Limb (tissue), 2 donors: ENCODE measurements around the gene CFAP107.
"Not testable (repeated sequence)": the region's sequence is repeated elsewhere in the genome, so short reads cannot be mapped to it uniquely, and the experiment has no call there.

Experiments
- DNase-seq, 2 donors: peaks; one replicate each; pipeline ENCODE4 v3.0.0-alpha.2; 2016; ENCODE audit errors: extremely low spot score in 2 of 2

Gene CFAP107

DNA sequence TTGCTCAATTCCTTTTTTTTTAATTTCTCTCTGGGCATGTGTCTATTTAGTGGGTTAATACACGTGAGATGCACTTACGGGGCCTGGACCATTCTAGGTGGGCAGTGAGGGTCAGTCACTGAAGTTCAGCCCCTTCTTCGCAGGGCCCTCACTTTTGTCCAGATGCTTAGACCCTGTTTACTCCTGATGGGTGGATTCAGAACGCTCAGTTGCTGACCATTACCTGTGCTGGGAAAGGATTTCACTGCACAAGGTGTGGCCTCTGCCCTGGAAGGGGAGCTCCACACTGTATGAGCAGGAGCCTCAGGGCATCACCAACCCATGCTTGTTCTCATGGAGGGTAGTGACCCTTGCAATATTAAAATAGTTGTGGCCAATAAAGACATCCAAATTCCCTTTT lies 32.1 kb downstream of the CFAP107 start:
- no peak for DNase-seq

GRCh38 chr1:12778907-12779306 lies 32.9 kb downstream of the CFAP107 start:
- DNase-seq: no peak

DNA sequence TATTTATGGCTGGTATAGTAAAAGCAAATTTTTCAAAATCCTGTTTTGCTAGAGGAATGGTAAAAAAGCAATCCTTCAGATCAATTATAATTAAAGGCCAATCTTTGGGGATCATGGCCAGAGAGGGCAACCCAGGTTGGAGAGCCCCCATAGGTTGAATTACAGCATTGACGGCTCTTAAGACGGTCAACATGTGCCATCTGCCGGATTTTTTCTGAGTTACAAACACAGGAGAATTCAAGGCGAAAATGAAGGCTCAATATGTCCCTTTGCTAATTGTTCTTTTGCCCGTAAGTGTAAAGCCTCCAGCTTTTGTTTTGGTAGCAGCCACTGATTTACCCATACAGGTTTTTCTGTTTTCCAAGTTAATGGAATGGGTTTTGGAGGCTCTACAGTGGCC lies 35.5 kb downstream of the CFAP107 start:
- not testable (repeated sequence) for DNase-seq

DNA sequence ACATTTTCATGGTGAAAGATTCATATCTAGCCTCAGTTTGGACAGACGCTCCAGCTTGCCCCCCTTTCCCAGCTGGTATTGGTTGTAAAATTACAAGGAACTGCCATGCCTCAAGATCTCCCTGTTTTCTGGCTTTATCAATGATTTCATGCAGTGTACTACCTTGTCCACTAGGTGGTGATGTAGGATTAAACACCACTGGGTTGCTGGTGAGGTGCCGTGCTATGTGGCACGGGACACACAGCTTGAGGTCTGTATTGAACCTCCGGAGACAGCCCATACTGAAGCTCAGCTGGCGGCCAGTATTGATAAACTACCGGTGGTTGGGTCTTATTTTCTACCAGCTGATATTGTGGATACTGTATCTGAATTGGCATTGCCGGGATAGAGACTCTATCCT lies 37.8 kb downstream of the CFAP107 start:
- DNase-seq: not testable (repeated sequence)

GRCh38 chr1:12784729-12785128 lies 38.7 kb downstream of the CFAP107 start:
- not testable (repeated sequence) for DNase-seq

DNA sequence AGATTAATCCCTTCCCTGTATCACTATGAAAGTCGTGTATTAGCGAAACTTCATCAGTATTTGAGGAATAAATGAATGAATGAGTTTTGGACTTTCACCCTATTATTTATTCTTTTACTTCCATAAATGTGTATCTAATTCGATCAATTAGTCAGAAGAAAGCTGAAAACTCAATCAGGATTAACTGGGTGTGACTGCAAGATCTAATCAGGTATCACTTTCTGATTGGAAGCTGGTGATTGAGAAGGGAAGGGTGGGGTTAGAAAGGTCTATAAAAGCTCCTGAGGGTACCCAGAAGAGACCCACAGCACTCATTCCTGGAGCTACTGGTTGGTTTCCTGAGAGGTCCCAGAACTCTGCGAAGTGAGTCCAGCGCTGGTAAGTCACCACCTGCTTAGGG lies 45.1 kb downstream of the CFAP107 start, which contains the start of gene PRAMEF1:
Gene PRAMEF1, plus strand, starts transcription at position 301 of the 400 bp plus-strand sequence. CDS start 1,831 bp downstream, outside the sequence.
- DNase-seq: not testable (repeated sequence)

- DNase-seq: no peak
Measured at GRCh38 chr1:12798911-12799310, 52.9 kb downstream of the CFAP107 start.

DNA sequence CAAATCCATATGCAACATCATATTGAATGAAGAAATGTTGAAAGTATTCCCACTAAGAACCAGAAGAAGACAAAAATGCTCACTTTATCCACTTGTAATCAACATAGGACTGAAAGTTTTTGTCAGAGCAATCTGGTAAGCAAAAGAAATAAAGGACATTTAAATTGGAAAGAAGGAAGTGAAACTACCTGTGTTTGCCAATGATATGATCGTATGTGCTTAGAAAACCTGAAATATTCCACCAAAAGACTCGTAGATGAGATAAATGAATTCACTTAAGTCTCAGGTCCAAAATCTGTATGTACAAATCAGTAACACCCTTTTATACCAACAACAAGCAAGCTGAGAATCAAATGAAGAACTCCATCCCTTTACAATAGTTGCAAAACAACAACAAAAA lies 53.7 kb downstream of the CFAP107 start:
- no peak for DNase-seq

DNA sequence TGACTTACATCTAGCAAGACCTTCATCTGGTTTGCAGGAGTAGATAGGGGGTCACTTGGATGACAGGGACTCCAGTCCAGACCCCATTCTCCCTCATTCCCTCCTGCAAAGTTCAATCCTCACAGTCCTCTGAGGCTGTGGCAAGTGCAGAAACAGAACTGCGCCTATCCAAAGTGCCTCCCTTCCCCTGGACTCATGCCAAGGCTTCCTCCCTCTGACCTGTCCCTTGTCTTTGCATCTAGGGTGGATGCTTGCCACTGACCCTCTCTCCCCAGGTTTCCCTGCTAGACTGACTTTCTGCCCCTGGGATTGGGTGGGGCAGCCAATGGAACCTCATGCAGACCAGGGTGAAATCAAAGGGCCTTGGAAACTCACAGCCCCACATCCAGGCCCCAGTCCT lies 63.9 kb downstream of the CFAP107 start:
- no peak for DNase-seq

GRCh38 chr1:12810691-12811408 lies 64.8 kb downstream of the CFAP107 start:
- DNase-seq: no peak

DNA sequence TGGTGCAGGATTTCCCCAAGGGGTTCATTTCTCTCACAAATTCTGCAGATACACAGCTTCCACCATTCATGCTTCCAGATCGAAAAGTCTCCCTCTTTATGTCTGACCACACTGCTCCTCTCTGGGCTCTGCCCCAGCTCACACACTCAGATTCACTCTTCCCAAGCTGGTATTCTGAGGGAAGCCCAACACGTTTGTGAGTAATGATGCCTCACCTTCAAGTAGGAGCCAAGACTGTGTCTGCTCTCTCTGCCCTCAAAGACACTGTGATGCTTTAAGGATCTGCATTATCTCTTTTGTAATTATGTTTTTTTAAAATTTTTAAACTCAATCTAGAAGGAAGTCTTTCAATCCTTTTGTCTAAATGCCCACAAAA lies 65.4 kb downstream of the CFAP107 start:
- no peak for DNase-seq
